ENCODE results near the gene SEC16A.

DNA sequence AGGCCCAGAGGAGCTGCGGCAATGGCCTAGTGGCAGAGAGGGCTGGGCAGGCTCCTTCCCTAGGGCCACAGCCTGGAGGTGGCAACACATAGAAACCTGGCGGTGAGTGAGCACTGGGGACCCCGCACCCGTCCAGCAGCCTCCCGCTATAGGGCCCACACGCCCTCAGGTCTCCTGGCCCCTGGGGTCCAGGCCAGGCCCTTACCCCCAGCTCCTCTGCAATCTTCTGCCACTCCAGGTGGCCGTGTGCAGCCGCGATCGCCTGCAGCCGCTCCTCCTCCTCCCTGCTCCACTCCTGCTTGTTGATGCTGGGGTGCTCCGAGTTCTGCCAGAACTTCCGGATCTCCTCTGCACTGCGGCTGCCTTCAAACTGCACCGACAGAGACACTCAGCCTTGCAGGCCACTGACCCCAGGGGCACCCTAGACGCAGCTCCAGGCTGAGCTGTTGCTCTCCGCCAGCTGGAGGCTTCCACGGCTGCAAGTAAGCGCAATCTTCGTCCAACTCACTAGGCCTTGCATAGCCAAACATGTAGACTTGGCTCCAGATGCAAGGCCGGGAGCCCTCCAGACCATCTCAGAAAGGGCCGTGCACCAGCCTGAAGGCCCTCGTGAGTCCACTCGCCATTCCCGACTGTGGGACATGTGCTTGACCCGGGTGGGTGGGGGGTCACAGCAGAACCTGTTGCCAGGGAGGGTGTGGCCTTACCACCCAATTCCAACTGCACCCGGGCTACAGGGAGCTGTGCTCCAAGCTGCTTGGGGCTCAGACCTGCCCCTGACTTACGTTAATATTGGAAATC lies 90.9 kb downstream of the SEC16A start:
- TF ChIP-seq, protein P1, sequence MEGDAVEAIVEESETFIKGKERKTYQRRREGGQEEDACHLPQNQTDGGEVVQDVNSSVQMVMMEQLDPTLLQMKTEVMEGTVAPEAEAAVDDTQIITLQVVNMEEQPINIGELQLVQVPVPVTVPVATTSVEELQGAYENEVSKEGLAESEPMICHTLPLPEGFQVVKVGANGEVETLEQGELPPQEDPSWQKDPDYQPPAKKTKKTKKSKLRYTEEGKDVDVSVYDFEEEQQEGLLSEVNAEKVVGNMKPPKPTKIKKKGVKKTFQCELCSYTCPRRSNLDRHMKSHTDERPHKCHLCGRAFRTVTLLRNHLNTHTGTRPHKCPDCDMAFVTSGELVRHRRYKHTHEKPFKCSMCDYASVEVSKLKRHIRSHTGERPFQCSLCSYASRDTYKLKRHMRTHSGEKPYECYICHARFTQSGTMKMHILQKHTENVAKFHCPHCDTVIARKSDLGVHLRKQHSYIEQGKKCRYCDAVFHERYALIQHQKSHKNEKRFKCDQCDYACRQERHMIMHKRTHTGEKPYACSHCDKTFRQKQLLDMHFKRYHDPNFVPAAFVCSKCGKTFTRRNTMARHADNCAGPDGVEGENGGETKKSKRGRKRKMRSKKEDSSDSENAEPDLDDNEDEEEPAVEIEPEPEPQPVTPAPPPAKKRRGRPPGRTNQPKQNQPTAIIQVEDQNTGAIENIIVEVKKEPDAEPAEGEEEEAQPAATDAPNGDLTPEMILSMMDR (IDR thresholded peaks at IDR 0.05) = no peak
- TF ChIP-seq POLR2A (IDR thresholded peaks at IDR 0.05) = no peak
